ENCODE data around the gene ADAMTSL1.

ADAMTSL1 gene

GRCh38 chr9:18555105-18555883 lies 81.3 kb downstream of the ADAMTSL1 start:
- no peak for DNase-seq

DNA sequence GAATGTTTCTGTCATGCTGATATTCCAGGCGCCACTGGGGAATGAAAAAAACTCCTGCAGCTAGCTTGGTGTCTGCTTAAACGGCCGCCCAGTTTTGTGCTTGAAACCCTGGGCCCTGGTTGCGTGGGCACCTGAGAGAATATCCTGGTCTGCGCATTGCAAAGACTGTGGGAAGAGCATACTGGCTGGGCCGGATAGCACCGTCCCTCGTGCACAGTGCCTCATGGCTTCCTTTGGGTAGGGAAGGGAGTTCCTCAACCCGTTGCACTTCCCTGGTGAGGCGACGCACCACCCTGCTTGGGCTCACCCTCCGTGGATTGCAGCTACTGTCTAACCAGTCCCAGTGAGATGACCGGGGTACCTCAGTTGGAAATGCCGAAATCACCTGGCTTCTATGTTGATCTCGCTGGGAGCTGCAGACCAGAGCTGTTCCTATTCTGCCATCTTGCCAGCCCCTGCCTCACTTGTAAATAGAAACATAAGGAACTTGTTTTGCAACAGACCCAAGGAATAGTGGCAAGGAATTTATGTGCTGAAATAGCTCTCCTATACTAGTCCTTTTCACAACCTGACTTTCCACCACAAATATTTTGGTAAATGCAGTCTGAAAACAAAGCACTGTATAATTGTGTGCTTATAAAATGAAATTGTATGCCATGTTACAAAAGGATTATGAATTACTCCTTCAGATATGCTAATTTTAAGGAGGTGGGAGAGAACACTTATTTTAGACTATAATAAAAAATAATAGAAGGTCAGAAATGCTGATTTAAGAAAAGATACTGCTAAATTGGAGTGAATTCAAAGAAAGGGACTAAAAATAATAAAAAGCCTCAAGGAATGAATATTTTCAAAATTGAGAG lies 90.3 kb downstream of the ADAMTSL1 start:
- no peak for DNase-seq

DNA sequence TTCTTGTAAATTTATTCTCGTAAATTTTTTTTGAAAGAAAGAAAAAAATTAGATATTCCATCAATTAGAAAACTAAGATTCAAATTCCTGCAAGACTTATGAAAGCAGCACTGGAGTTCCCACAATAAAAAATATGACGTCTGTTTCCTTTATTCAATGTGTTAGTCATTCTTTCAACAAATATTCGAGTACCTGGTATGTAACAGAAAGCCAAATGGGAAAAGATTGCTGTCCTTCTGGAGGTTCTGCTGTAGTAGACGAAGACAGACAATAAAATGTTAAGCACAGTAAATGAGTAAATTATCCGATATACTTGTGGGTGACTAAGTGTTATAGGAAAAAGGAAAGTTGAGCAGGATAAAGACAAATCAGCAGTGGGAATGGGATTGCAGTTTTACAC lies 92.2 kb downstream of the ADAMTSL1 start:
- no peak for DNase-seq

GRCh38 chr9:18568973-18569372 lies 95.0 kb downstream of the ADAMTSL1 start:
- DNase-seq: no peak

DNA sequence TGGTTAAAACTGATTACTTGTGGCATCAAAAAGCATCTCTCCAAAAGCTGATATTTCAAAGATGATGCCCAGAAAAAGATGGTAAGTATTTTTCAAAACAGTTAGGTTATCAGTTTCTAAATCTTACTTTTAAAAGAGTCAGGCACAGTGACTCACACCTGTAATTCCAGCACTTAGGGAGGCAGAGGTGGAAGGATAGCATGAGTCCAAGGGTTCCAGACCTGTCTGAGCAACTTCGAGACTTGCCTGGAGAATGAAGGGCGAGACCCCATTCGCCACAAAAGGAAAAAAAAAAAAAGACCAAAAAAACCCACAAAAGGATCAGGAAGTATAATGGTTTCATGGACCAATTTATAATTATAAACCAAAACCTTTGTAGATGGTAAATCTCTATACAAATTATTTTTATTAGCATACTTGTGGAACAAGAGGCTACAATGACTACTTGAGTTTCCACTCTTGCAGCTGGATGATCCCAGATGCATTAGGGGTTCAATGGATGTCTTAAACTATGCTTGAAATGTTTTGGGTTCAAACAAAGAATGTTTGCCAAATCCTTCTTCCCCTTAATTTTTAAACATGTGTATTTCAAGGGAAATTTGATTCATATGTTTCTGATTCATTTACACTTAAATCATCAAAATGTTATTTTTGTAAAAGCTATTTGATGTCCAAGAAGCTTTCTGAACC lies 96.1 kb downstream of the ADAMTSL1 start:
- no peak for DNase-seq

DNA sequence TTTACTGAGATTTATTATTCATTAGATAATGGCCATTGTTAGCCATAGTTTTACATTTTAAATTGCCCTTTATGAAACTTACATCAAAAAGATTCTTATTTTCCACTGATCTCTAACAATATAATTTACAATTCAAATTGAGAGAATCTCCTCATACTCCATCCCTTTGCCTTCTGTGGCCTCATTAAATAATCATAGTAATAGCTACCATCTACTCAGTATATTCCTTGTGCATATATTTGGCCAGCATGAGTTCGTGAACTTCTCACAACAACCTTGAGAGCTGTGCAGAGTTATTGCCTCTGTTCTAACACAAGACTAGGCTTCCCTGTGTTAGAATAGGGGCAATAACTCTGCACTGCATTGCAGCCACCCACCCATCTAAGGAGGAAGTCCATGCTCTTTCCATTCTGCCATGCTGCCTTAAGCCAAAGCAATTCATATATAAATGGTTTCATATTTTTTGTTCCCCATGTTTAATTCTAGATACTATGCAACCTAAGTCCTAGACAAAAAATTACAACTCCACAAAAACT lies 99.1 kb downstream of the ADAMTSL1 start:
- DNase-seq: no peak

DNA sequence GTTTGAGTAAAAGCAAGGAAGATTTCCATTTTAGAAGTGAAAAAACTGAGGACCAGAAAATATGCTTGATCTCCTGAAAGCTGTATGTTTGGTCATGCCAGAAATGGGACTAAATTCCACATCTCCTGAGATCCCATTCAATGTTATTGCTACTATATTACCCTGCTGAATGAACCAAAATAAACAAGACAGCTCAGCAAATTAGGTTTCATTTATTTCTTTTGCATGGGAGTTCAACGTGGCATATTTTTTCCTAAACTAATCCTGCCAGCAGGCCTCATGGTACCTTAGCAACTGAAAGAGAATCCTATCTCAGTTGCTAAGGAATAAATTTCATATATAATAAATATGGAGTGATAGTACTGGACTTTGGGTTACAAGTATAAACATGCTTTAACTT lies 101.7 kb downstream of the ADAMTSL1 start:
- DNase-seq: no peak

DNA sequence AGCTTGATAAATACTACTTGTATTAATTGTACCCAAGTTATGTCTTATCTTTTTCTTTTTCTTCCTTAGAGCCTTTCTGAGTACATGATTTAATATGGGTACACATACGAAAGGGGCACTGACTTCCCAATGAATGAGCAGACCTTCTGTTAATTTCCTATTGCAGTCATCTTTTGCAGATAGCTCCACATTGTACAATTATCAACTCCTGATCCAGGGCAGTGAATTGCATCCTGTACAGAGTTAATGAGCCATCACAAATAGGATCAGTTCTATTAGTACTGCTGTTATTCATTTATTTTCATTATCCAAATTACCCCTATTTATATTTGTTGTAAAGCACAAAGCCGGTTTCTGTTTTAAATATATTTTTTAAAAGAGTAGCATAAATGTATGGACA lies 105.6 kb downstream of the ADAMTSL1 start:
- DNase-seq: no peak

DNA sequence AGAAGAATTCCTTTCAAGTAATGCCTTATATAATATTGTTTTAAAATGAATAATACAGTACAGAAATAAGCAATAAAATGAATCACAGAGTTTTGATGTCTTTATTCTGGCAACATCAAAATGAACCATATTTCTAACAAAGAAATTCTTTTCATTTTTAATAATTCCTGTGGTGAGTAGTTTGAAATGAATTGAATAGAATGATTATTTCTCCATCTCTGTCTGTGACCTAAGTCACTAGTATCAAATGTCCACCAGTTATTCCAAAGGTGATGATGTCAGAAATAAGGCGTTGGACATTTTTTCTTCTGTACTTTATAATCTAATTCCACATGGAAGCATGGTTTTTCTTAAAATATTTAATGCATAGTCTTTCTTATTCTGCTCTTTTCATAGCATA lies 106.2 kb downstream of the ADAMTSL1 start:
- no peak for DNase-seq

DNA sequence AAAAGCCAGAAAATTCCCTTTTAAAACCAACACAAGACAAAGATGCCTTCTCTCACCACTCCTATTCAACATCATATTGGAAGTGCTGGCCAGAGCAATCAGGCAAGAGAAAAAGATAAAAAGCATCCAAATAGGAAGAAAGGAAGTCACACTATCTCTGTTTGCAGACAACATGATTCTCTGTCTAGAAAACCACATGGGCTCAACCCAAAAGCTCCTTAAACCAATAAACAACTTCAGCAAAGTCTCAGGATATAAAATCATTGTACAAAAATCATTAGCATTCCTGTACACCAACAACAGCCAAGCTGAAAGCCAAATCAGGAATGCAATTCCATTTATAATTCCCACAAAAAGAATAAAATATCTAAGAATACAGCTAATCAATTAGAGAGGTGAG lies 112.0 kb downstream of the ADAMTSL1 start:
- no peak for DNase-seq

- DNase-seq: no peak
Measured at GRCh38 chr9:18588002-18588401, 114.0 kb downstream of the ADAMTSL1 start.

- no peak for DNase-seq
Measured at GRCh38 chr9:18591261-18591660, 117.3 kb downstream of the ADAMTSL1 start.

DNA sequence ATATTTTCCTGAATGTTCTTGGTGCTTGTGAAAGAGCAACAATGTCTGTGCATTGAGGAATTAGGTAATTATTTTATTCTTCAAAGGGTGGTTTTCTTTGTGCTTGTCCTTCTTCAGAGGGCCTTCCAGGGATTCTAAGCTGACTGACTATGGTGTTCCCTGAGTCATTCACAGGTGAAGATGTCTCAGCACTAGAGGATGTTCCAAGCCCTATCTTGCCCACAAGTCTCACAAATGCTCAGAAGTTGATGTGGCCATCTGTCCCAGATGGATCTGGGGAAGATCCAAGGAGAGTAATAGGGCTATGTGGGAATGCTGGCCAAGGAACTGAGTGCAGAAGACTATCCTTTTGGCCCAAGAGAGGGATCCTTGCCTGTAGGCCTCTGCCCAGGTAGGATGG lies 120.9 kb downstream of the ADAMTSL1 start:
- DNase-seq: no peak

DNA sequence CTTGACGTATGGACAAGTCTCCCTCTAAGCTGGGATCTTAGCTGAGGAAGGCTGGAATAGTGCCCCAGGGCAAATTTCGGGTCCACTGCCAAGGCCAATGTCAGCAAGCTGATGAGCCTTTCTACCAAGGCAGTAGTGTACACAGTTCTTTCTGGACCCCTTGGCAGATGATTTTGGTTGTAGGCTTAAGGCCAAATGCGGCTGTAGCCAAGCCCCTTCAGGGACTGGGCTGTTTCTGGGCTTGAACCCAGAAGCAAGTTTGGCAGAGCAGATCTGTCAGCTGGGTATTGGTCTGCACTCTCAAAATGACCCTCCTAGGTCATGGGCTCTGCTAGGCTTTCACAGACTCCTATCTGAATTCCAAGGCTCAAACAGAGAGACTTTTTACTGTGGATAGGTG lies 121.6 kb downstream of the ADAMTSL1 start:
- DNase-seq: no peak

GRCh38 chr9:18596920-18597319 lies 123.0 kb downstream of the ADAMTSL1 start:
- no peak for DNase-seq

- no peak for DNase-seq
Measured at GRCh38 chr9:18598969-18599368, 125.0 kb downstream of the ADAMTSL1 start.

DNA sequence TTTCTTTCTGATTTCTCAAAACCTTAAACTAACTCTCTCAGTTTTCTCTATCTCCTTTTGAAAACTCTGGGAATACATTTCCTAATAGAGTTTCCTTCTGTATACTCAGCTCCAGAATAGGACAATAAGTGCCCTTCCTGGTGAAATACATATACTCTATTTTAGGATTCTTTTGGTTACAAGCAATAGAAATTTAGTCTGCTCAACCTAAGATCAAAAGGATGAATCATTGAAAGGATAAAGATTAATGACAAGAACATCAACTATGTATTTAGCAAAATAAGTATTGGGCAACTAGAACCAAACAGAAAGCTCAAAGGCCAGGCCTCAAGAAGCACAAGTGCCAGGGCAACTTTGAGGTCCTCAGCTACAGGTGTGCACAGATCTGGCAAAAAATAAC lies 127.1 kb downstream of the ADAMTSL1 start:
- no peak for DNase-seq

- DNase-seq: no peak
Measured at GRCh38 chr9:18601956-18602355, 128.0 kb downstream of the ADAMTSL1 start.

DNA sequence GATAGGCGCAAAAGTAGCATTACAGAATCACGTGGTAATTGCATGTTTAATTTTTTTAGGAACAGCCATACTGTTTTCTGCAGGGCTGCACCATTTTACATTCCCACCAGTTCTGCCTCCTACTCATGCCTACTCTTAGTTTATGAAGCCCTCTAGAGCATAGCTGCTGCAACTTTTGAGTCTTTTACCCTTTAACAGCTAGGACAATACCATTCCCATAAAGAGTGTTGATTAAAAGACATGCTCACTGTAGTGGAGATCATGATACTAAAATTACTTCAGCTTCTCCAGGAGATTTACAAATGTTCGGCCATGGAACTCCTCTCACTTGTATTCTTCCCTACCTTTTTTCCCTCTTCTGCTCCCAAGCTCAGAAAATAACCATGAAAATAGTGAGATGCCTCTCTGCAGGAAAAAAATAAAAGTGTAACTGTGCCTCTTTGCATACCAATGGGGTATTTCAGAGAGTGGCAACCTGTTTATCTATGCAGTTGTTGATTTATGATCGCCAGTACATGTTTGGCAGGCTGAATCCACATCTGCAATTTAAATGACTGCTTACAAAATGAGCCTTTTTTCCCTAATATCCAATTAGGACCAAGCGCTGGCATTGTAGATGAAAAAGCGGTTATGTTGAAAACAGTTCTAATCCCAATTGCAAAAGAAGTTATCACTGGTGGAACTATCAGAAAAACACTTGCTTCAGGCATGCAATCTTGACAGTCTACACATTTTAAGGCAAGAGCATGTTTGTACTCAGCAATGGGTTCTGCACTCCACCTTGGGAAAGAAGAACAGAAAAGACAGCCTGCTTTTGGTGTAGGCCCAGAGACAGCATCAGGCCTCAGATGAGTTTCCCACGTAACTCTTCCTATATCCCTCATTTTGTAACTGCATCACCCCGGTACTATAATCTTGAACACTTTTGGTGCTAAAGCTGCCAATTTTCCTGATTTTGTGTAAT lies 131.1 kb downstream of the ADAMTSL1 start:
- DNase-seq: no peak

DNA sequence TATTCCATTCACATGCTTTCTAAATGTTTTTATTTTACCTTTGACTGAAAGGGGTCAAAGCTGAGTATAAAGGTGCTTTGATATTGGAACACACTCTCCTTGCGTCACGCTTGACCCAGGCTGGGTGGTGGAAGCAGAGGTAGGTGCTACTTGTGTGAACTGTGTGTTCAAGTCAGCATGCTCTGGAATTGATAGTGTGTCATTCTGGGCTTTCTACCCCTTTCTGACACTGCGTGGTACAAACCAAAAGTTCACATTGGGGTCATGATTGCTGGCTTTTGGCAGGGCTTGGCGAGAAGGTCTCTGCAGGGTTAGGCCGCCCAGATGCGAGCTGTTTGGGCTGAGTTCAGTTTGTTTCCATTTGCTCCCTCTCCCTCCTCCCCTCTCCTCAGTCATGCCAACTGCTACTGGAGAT lies 131.8 kb downstream of the ADAMTSL1 start:
- no peak for DNase-seq

- DNase-seq: no peak
Measured at GRCh38 chr9:18606281-18606680, 132.3 kb downstream of the ADAMTSL1 start.

DNA sequence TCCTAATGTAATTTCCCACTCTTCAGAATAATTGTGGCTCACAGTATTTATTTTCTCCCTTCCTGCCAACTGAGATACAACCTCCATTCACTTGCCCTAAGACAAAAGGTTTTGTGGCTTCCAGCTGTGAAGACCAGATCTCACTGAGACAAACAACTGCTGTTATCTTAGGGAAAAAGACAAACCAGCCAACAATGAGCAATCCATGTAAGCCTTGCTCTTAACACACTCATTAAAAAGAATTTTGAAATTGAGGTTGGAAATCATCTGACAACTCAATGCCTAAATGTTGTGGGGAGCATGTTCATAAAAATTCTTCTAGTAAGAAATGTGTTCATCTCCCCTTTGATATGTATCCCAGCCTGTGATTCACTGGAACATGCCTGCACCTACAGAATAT lies 132.9 kb downstream of the ADAMTSL1 start:
- no peak for DNase-seq
